Measurements from ENCODE around the gene KCNH3. TPM values are rescaled to one million over a fixed set of nuclear protein-coding genes. Genes with fewer than 3 reads are reported as not detected.

Gene KCNH3
- total and polyA plus RNA-seq, 2 of the 4 experiments (the other 2 are of a cell fraction) = 0.10 TPM; not detected in 1

GRCh38 chr12:49583366-49584094 lies 44.7 kb downstream of the KCNH3 start:
- Histone ChIP-seq H3K9ac (ENCODE audit: low read depth, low read length) (no peak overlapping the region), H2BK20ac (ENCODE audit: low read depth, low read length) (no peak overlapping the region), H4K91ac (ENCODE audit: insufficient read depth, low read depth, low read length) (no peak overlapping the region), H2BK15ac (ENCODE audit: low read depth, low read length) (no peak overlapping the region), H3K18ac (ENCODE audit: low read depth, low read length) (no peak overlapping the region), H3K4me1 (ENCODE audit: control insufficient read depth, insufficient read depth, low read length) (peaks cover 2% of the 10 kb centered on the region; the same call in 1 of the 2 replicates), H3K27ac (ENCODE audit: insufficient read depth, low read length) (no peak overlapping the region), H3K9me1 (ENCODE audit: insufficient read depth, low read length) (peaks cover under 1% of the 10 kb centered on the region; the same call in 1 of the 2 replicates), H3K4me3 (ENCODE audit: insufficient read depth, low read depth, low read length) (no peak overlapping the region), H3K23ac (ENCODE audit: low read depth, low read length) (no peak overlapping the region), H2AK5ac (ENCODE audit: low read depth, low read length) (no peak overlapping the region), H3K4me2 (ENCODE audit: low read depth, low read length) (no peak overlapping the region), H3K36me3 (ENCODE audit: control insufficient read depth, insufficient read depth, low read length) (peaks cover 4% of the 10 kb centered on the region), H2BK120ac (ENCODE audit: low read depth, low read length) (no peak overlapping the region), H3K9me3 (ENCODE audit: control insufficient read depth, insufficient read depth, low read length) (no peaks in the 10 kb centered on the region), H3K27me3 (ENCODE audit: control insufficient read depth, insufficient read depth, low read length) (no peaks in the 10 kb centered on the region), H2AFZ (replicated peaks; ENCODE audit: low read length, poor library complexity) (no peak overlapping the region), H2AK9ac (replicated peaks; ENCODE audit: low read depth, low read length, poor library complexity) (peak overlapping the region; percentile 65), H4K8ac (ENCODE audit: low read depth in 2 of 2, low read length in 2 of 2) (no peak overlapping the region), H2BK5ac (ENCODE audit: low read depth, low read length, poor library complexity, severe bottlenecking) (no peak overlapping the region), H3K14ac (replicated peaks; ENCODE audit: low read depth, low read length) (0 out of 2 replicates have a peak overlapping the region, but pooled peaks have one; percentile 8), H4K20me1 (ENCODE audit: insufficient read depth, low read length) (peaks cover 9% of the 10 kb centered on the region), H4K5ac (ENCODE audit: low read depth, low read length) (no peak overlapping the region), H3K79me1 (ENCODE audit: low read depth in 1 of 2, low read length in 2 of 2) (peaks cover 0 to 19% of the 10 kb centered on the region in 2 experiments; a peak in 3 of 4 replicates), H3K4ac (ENCODE audit: low read depth, low read length) (no peak overlapping the region), H3K56ac (ENCODE audit: extremely low read depth, insufficient read depth, low read length) (no peak overlapping the region)
- ATAC-seq (ENCODE audit: low read depth) (no peak), DNase-seq (peak; percentile 44)
- dilution Hi-C loops (cut with HindIII; ENCODE audit: low sequenced_read_pairs, unreplicated experiment) = no loop called here
- WGBS, 2 experiments (ENCODE audit: extremely low coverage in 2 of 2, insufficient read length in 1 of 2) = 70% methylated on average over 2 of the region's 13 CpGs; no CpG with 5 or more reads in 1 of the 2 experiments
- CTCF ChIA-PET = interaction anchor here (1.0 to 5.4 kb wide), 3 partner anchors 11 to 252 kb away, joined by 3 to 36 read pairs (median 8); no protein-coding TSS in a partner anchor
- POLR2A ChIA-PET (ENCODE audit: unreplicated experiment) = no interaction called here
- no TSS peak for BruUV-seq (replicated peaks)
- intact Hi-C loops (cut with micrococcal nuclease) = loop anchor here (5.0 kb wide), 1 partner anchor 71 kb away; no protein-coding TSS in a partner anchor
- TF ChIP-seq CHD1 (IDR thresholded peaks at IDR 0.05; ENCODE audit: low read depth, low read length) = no peak
- no peak for TF ChIP-seq POLR2A (IDR thresholded peaks at IDR 0.05; ENCODE audit: low read depth, low read length)
- no peak for TF ChIP-seq SMC3 (IDR thresholded peaks at IDR 0.05; ENCODE audit: low read depth, low read length)
- in situ Hi-C loops (cut with MboI; ENCODE audit: low sequenced_read_pairs) = no loop called here
